Progenitor cell of endocrine pancreas (in vitro differentiated cells): ENCODE data around the gene SOWAHC. TPM values are rescaled to one million over a fixed set of nuclear protein-coding genes. Genes with fewer than 3 reads are reported as not detected.

ENCODE experiments used
- DNase-seq: peaks from one replicate; pipeline ENCODE4 v3.0.0; 2021; ENCODE audit warnings: low spot score; ENCODE audit not compliant: unreplicated experiment
- H3K27ac Mint-ChIP-seq: 2 replicates; pipeline ENCODE4 v1.8.0; 2021; ENCODE audit warnings: mild to moderate bottlenecking, moderate library complexity, mixed read lengths
- H3K27me3 Mint-ChIP-seq: 2 replicates; pipeline ENCODE4 v1.8.0; 2021; ENCODE audit warnings: mixed read lengths
- H3K36me3 Mint-ChIP-seq: 2 replicates; pipeline ENCODE4 v1.8.0; 2022; ENCODE audit warnings: mixed read lengths; ENCODE audit not compliant: insufficient read depth
- H3K4me1 Mint-ChIP-seq: 2 replicates; pipeline ENCODE4 v1.8.0; 2021; ENCODE audit warnings: low read depth, mixed read lengths
- H3K4me3 Mint-ChIP-seq: 2 replicates; pipeline ENCODE4 v1.8.0; 2021; ENCODE audit warnings: low read depth, mild to moderate bottlenecking, moderate library complexity, mixed read lengths
- H3K9me3 Mint-ChIP-seq: 2 replicates; pipeline ENCODE4 v1.8.0; 2021; ENCODE audit warnings: low read depth, mixed read lengths
- CTCF ChIP-seq: fragments of 200-600 bp; sonication (generic); IDR thresholded peaks from one replicate; pipeline ENCODE4 v1.5.0; 2021; ENCODE audit warnings: antibody characterized with exemption, mild to moderate bottlenecking; ENCODE audit not compliant: unreplicated experiment
- total RNA-seq: library from RNA; stranded (reverse); gene quantifications from 2 replicates; pipeline ENCODE4 v1.2.1, GENCODE V29; 2021

The SOWAHC gene
- total RNA-seq, 1 donor from 2014 or later = 12.1 TPM

DNA sequence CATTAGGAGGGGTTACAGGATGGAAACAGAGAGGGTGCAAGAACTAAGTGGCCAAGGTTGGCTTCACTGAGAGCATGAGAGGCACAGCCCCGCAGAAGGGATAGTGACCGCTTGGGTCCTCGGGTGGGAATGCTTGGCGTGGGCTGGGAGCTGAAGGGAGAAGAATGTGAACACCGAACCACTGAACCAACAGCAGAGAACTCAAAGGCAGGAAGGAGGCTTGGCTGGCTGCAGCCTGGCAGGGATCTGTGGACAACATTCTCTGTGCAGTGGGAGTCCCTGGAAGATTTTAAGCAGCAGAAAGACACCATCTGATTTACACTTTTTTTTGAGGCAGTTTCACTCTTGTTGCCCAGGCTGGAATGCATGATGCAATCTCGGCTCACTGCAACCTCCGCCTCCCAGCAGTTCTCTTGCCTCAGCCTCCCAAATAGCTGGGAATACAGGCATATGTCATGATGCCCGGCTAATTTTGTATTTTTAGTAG, 33.9 kb downstream of the SOWAHC start:
- H3K36me3 Mint-ChIP-seq = no peaks in the 10 kb centered on the region
- no peak for TF ChIP-seq CTCF
- H3K27me3 Mint-ChIP-seq = no peaks in the 10 kb centered on the region
- H3K27ac Mint-ChIP-seq = peak overlapping the region; percentile 15
- H3K4me1 Mint-ChIP-seq = peaks cover 29% of the 10 kb centered on the region
- no peak for DNase-seq
- H3K4me3 Mint-ChIP-seq = no peak overlapping the region
- H3K9me3 Mint-ChIP-seq = no peaks in the 10 kb centered on the region

DNA sequence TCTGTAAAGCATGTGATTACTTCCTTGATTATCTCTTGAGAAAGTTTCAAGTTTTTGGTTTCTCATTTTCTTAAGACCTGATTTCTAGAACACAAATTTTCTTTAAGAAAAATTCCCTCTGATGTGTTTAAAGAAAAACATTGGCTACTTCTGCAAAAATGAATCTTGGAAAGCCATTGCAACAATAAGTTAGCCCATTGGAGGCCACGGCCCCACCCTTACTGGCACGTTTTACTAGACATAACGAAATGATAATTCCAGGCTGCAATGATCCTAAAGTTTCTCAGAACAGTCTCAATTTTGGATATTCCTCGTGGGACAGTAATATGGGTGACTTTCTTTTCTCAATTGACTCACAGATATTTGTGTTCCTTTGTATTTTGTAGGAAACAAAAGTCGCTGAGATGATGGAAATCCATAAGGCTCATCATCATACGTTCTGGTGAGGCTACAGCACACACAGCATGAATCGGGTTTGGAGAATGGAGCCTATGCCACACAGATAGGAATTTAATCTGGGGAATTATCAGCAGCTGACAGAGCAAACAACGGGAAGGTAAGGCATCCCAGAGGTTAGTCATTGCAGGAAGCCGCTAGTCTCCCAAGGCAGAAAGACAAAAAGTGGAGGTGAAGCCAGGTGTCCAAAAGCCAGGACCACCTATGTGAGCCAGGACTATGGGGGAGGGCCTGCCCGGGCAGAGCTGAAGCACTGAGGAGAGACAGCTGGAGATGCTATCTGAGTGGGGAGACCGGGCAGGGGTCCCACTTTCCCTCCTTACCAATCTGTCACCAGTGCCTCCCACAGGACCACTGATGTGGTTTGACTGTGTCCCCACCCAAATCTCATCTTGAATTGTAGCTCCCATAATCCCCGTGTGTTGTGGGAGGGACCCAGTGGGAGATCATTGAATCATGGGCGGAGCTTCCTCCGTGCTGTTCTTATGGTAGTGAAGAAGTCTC, 35.9 kb downstream of the SOWAHC start:
- TF ChIP-seq CTCF = no peak
- DNase-seq = no peak
- H3K36me3 Mint-ChIP-seq = no peaks in the 10 kb centered on the region
- no peaks in the 10 kb centered on the region for H3K27me3 Mint-ChIP-seq
- no peaks in the 10 kb centered on the region for H3K9me3 Mint-ChIP-seq
- H3K27ac Mint-ChIP-seq = no peak overlapping the region
- no peak overlapping the region for H3K4me3 Mint-ChIP-seq
- H3K4me1 Mint-ChIP-seq = peaks cover 19% of the 10 kb centered on the region

DNA sequence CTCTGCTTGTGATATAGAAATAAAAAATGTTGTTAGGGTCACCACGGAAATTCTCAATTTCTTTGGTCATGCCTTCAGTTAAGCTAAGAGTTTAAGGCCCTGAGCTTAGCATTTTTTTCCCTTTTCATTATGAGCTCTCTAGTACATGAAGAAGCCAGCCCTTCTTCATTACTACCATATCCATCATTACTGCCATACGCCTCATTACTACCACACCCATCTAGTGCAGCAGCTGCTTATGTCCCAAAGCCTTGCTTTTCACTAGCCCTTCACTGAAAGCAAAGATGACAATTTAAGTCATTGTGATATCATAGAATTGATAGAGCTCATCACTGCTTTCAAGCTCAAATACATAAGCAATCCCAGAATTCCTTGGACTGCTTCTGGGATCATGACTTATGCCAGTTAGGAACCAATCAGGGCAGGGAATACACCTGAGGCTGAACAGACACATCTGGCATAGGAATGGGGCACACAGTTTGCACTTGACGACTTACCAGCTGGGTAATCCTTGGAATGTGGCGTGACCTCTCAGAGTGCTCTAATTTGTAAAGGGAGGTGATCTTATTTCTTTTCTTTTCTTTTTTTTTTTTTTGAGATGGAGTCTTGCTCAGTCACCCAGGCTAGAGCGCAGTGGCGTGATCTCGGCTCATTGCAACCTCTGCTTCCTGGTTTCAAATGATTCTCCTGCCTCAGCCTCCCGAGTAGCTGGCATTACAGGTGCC, 40.3 kb downstream of the SOWAHC start:
- peaks cover 7% of the 10 kb centered on the region for H3K4me1 Mint-ChIP-seq
- no peak overlapping the region for H3K27ac Mint-ChIP-seq
- H3K4me3 Mint-ChIP-seq = no peak overlapping the region
- H3K27me3 Mint-ChIP-seq = no peaks in the 10 kb centered on the region
- H3K9me3 Mint-ChIP-seq = no peaks in the 10 kb centered on the region
- no peaks in the 10 kb centered on the region for H3K36me3 Mint-ChIP-seq
- TF ChIP-seq CTCF = no peak
- no peak for DNase-seq

DNA sequence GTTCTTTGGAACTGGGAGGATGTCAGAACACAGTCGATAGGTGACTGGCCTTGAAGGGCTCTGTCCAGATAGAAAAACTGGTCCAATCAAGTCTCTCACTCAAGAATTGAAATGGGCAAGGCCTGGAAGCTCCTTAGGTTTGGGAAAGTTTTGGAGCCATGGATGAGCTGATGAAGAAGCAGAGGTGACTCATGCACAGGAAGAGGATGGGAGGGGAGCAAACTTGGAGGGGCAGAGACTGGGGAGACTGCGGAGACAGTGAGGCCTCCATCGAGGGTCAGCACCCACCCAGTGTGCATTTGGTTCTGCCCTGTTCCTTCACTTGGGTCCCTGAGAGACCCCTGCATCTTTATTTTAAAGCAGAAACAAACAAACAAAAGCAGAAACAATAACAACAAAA, 41.1 kb downstream of the SOWAHC start:
- DNase-seq = no peak
- no peaks in the 10 kb centered on the region for H3K36me3 Mint-ChIP-seq
- TF ChIP-seq CTCF = no peak
- H3K4me3 Mint-ChIP-seq = no peak overlapping the region
- peaks cover 6% of the 10 kb centered on the region for H3K4me1 Mint-ChIP-seq
- H3K9me3 Mint-ChIP-seq = no peaks in the 10 kb centered on the region
- H3K27ac Mint-ChIP-seq = no peak overlapping the region
- H3K27me3 Mint-ChIP-seq = no peaks in the 10 kb centered on the region

DNA sequence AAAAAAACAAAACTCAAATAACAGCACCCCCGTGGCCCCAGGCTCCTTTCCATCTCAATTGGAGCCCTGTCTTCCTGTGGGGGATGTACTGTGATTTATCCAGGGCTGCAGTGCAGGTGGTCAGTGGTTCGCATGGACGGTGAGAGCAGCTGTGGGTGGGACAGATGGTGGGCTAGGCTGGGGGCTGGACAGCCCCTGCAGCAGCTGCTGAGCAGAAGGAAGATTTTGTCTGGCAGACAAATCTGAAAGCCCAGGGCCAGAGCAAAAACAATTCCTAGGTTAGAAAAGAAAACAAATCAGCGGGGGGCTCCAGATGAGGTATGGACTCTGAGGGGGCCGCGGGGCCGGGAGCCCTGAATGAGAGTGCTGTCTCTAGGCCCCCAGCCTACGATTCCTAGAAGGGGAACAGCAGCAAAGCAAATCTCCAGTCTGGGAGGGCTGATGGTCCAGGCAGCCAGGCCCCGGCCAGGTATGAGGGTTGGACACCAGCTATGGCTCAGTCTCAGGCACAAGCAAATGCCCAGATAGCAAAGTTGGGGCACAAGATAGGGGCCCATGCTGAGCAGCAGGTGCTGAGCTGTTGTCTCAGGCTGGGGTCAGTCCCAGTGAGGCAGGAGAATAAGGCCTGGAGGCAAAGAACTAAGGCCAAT, 45.4 kb downstream of the SOWAHC start:
- DNase-seq = no peak
- Mint-ChIP-seq H3K4me3 (no peak overlapping the region), H3K4me1 (peaks cover 4% of the 10 kb centered on the region), H3K9me3 (no peaks in the 10 kb centered on the region), H3K27me3 (no peaks in the 10 kb centered on the region), H3K36me3 (no peaks in the 10 kb centered on the region), H3K27ac (no peak overlapping the region)
- no peak for TF ChIP-seq CTCF
